Nephron (organoid): Measurements from ENCODE around the gene GAGE12E.
"Not testable (repeated sequence)": the region's sequence is repeated elsewhere in the genome, so short reads cannot be mapped to it uniquely, and the experiment has no call there.

ENCODE experiments used
- H3K27ac Mint-ChIP-seq, 3 experiments: 2 replicates each; pipeline ENCODE4 v1.8.0; 2020; ENCODE audit warnings: mixed read lengths in 3 of 3, mild to moderate bottlenecking in 2 of 3, moderate library complexity in 1 of 3
- H3K27me3 Mint-ChIP-seq: 2 replicates; pipeline ENCODE4 v1.8.0; 2021; ENCODE audit warnings: low read depth, mild to moderate bottlenecking, moderate library complexity, mixed read lengths
- H3K36me3 Mint-ChIP-seq: 2 replicates; pipeline ENCODE4 v1.8.0; 2020; ENCODE audit warnings: low read depth, mixed read lengths
- H3K4me1 Mint-ChIP-seq: 2 replicates; pipeline ENCODE4 v1.8.0; 2020; ENCODE audit warnings: mixed read lengths
- H3K4me3 Mint-ChIP-seq, 3 experiments: 2 replicates each; pipeline ENCODE4 v1.8.0; 2020; ENCODE audit warnings: mild to moderate bottlenecking in 3 of 3, mixed read lengths in 3 of 3, moderate library complexity in 2 of 3
- H3K9me3 Mint-ChIP-seq: 2 replicates; pipeline ENCODE4 v1.8.0; 2020; ENCODE audit warnings: mixed read lengths

Gene GAGE12E, protein sequence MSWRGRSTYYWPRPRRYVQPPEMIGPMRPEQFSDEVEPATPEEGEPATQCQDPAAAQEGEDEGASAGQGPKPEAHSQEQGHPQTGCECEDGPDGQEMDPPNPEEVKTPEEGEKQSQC

DNA sequence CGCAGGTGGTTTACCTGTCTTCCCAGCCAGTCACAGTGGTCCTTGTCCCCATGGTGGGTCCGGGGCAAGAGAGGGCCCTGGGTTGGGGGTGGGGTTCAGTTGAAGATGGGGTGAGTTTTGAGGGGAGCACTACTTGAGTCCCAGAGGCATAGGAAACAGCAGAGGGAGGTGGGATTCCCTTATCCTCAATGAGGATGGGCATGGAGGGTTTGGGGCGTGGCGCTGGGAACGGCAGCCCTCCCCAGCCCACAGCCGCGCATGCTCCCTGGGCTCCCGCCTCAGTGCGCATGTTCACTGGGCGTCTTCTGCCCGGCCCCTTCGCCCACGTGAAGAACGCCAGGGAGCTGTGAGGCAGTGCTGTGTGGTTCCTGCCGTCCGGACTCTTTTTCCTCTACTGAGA lies at the start of gene GAGE12E:
GAGE12E (plus strand) TSS at position 301 of the 400 bp plus-strand sequence. CDS start 1,155 bp downstream, outside the sequence.
- H3K9me3 Mint-ChIP-seq, H3K4me3 Mint-ChIP-seq, H3K27ac Mint-ChIP-seq, H3K4me1 Mint-ChIP-seq, H3K36me3 Mint-ChIP-seq, H3K27me3 Mint-ChIP-seq: not testable (repeated sequence)

DNA sequence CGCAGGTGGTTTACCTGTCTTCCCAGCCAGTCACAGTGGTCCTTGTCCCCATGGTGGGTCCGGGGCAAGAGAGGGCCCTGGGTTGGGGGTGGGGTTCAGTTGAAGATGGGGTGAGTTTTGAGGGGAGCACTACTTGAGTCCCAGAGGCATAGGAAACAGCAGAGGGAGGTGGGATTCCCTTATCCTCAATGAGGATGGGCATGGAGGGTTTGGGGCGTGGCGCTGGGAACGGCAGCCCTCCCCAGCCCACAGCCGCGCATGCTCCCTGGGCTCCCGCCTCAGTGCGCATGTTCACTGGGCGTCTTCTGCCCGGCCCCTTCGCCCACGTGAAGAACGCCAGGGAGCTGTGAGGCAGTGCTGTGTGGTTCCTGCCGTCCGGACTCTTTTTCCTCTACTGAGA lies 19.2 kb upstream of the GAGE12E start, which contains the start of gene GAGE12C:
GAGE12C (plus strand) TSS at position 301 of the 400 bp plus-strand sequence. CDS start 1,155 bp downstream, outside the sequence.
- not testable (repeated sequence) for H3K4me3 Mint-ChIP-seq, H3K4me1 Mint-ChIP-seq, H3K9me3 Mint-ChIP-seq, H3K27me3 Mint-ChIP-seq, H3K27ac Mint-ChIP-seq, H3K36me3 Mint-ChIP-seq

GRCh38 chrX:49541433-49541832 lies 9.7 kb upstream of the GAGE12E start, which contains the start of gene GAGE12D:
TSS of gene GAGE12D (plus strand) at chrX:49541733. CDS start at chrX:49542888, 1,155 bp downstream.
- H3K9me3 Mint-ChIP-seq, H3K27ac Mint-ChIP-seq, H3K27me3 Mint-ChIP-seq, H3K36me3 Mint-ChIP-seq, H3K4me3 Mint-ChIP-seq, H3K4me1 Mint-ChIP-seq: not testable (repeated sequence)

- H3K4me3 Mint-ChIP-seq, H3K4me1 Mint-ChIP-seq, H3K36me3 Mint-ChIP-seq, H3K27ac Mint-ChIP-seq, H3K9me3 Mint-ChIP-seq, H3K27me3 Mint-ChIP-seq: not testable (repeated sequence)
These were observed 9.5 kb downstream of the GAGE12E start, which contains the start of gene GAGE12F for GRCh38 chrX:49560542-49560941. TSS of gene GAGE12F (plus strand) at chrX:49560842. CDS start at chrX:49561997, 1,155 bp downstream.

DNA sequence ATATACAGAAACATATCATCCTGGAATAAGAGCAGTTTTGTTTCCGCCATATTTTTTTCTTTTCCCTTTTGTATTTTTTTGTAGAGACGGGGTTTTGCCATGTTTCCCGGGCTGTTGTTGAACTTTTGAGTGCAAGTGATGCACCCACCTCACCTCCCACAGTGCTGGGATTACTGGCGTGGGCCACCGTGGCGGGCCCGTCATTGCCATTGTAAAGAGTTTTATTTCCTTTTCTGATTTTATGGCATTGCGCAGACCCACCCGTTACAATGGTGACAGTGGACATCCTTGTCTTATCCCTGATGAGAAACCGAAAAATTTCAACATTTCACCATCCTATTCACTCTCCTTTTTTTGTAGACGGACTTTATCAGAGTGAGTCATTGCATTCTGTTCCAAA lies 17.6 kb downstream of the GAGE12E start:
- H3K36me3 Mint-ChIP-seq, H3K4me1 Mint-ChIP-seq, H3K27me3 Mint-ChIP-seq, H3K9me3 Mint-ChIP-seq, H3K27ac Mint-ChIP-seq, H3K4me3 Mint-ChIP-seq: not testable (repeated sequence)

DNA sequence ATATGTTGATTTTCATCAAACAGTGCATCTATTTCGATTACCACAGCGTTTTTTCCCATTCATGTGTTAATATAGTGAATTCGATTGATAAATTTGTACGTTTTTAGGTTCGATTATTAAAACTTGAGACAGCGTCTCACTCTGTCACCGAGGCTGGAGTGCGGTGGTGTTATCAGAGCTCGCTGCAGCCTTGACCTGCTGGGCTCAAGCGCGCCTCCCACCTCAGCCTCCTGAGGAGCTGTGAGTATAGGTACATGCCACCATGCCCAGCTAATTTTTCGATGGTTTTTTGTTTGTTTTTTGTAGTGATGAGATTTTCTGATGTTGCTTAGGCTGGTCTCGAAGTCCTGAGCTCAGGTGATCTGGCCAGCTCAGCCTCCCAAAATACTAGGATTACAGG lies 18.1 kb downstream of the GAGE12E start:
- H3K27ac Mint-ChIP-seq, H3K9me3 Mint-ChIP-seq, H3K4me1 Mint-ChIP-seq, H3K4me3 Mint-ChIP-seq, H3K27me3 Mint-ChIP-seq, H3K36me3 Mint-ChIP-seq: not testable (repeated sequence)

GRCh38 chrX:49570100-49570499 lies 19.0 kb downstream of the GAGE12E start, which contains the start of gene GAGE12G:
TSS of gene GAGE12G (plus strand) at chrX:49570400. CDS start at chrX:49571555, 1,155 bp downstream.
- not testable (repeated sequence) for H3K27me3 Mint-ChIP-seq, H3K9me3 Mint-ChIP-seq, H3K36me3 Mint-ChIP-seq, H3K4me1 Mint-ChIP-seq, H3K27ac Mint-ChIP-seq, H3K4me3 Mint-ChIP-seq

GRCh38 chrX:49579649-49580048 lies 28.6 kb downstream of the GAGE12E start, which contains the start of gene GAGE12H:
TSS of gene GAGE12H (plus strand) at chrX:49579949. CDS start at chrX:49581104, 1,155 bp downstream.
- H3K36me3 Mint-ChIP-seq, H3K4me1 Mint-ChIP-seq, H3K4me3 Mint-ChIP-seq, H3K27ac Mint-ChIP-seq, H3K27me3 Mint-ChIP-seq, H3K9me3 Mint-ChIP-seq: not testable (repeated sequence)

DNA sequence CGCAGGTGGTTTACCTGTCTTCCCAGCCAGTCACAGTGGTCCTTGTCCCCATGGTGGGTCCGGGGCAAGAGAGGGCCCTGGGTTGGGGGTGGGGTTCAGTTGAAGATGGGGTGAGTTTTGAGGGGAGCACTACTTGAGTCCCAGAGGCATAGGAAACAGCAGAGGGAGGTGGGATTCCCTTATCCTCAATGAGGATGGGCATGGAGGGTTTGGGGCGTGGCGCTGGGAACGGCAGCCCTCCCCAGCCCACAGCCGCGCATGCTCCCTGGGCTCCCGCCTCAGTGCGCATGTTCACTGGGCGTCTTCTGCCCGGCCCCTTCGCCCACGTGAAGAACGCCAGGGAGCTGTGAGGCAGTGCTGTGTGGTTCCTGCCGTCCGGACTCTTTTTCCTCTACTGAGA lies 38.1 kb downstream of the GAGE12E start, which contains the start of gene GAGE2A:
GAGE2A (plus strand) TSS at position 301 of the 400 bp plus-strand sequence. CDS start 1,155 bp downstream, outside the sequence.
- not testable (repeated sequence) for H3K36me3 Mint-ChIP-seq, H3K4me3 Mint-ChIP-seq, H3K27ac Mint-ChIP-seq, H3K4me1 Mint-ChIP-seq, H3K27me3 Mint-ChIP-seq, H3K9me3 Mint-ChIP-seq

- H3K9me3 Mint-ChIP-seq, H3K27ac Mint-ChIP-seq, H3K36me3 Mint-ChIP-seq, H3K27me3 Mint-ChIP-seq, H3K4me1 Mint-ChIP-seq, H3K4me3 Mint-ChIP-seq: not testable (repeated sequence)
These were observed 38.8 kb downstream of the GAGE12E start for GRCh38 chrX:49589769-49590478.

DNA sequence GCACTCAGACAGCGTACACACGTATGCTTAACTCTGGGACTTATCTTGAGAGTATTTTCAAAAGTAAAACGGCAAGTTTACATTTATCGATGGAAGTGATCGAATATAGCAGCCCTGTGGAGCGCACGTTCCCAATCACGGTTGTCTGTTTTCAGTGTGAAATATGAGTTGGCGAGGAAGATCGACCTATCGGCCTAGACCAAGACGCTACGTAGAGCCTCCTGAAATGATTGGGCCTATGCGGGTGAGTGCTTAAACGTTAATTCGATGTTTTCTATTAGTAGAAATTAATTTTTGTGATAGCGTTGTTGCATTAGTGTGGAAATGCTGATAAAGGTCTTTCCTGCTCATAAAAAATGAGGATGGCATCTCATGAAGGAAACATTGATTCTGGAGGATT lies 39.4 kb downstream of the GAGE12E start:
- not testable (repeated sequence) for H3K27me3 Mint-ChIP-seq, H3K4me1 Mint-ChIP-seq, H3K27ac Mint-ChIP-seq, H3K9me3 Mint-ChIP-seq, H3K36me3 Mint-ChIP-seq, H3K4me3 Mint-ChIP-seq

DNA sequence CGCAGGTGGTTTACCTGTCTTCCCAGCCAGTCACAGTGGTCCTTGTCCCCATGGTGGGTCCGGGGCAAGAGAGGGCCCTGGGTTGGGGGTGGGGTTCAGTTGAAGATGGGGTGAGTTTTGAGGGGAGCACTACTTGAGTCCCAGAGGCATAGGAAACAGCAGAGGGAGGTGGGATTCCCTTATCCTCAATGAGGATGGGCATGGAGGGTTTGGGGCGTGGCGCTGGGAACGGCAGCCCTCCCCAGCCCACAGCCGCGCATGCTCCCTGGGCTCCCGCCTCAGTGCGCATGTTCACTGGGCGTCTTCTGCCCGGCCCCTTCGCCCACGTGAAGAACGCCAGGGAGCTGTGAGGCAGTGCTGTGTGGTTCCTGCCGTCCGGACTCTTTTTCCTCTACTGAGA lies 47.6 kb downstream of the GAGE12E start, which contains the start of gene GAGE1:
GAGE1 (plus strand) TSS at position 301 of the 400 bp plus-strand sequence. CDS start 1,155 bp downstream, outside the sequence.
- not testable (repeated sequence) for H3K4me1 Mint-ChIP-seq, H3K36me3 Mint-ChIP-seq, H3K27me3 Mint-ChIP-seq, H3K4me3 Mint-ChIP-seq, H3K9me3 Mint-ChIP-seq, H3K27ac Mint-ChIP-seq
